HG03378 (cell line): ENCODE data around the gene FGF11.

Experiments used
- ATAC-seq: cut with Tn5 transposase; IDR thresholded peaks from one replicate; pipeline ENCODE4 v1.9.1; 2021; ENCODE audit warnings: mild to moderate bottlenecking, moderate library complexity; ENCODE audit not compliant: unreplicated experiment

FGF11 gene

DNA sequence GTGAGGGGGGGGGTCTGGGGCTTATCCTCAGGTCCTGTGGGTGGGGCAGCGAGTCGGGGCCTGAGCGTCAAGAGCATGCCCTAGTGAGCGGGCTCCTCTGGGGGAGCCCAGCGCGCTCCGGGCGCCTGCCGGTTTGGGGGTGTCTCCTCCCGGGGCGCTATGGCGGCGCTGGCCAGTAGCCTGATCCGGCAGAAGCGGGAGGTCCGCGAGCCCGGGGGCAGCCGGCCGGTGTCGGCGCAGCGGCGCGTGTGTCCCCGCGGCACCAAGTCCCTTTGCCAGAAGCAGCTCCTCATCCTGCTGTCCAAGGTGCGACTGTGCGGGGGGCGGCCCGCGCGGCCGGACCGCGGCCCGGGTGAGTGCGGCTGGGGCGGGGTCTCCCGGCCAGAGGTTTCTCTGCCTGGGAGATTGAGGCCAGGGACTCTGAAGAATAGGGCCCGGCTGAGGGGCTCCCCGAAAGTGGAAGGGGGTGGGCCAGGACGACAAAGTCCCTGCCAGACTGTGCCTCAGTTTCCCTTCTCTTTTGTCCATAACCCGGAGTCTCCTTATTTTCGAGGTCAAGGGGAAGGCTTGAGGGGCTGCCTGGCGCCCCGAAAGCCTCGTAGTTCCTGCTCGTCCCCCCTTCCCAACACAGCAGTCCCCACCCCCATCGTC lies at the start of gene FGF11:
Gene FGF11 (plus strand): TSS at position 51 of the 651 bp plus-strand sequence. CDS start 109 bp downstream, at position 160.
- ATAC-seq: no peak

DNA sequence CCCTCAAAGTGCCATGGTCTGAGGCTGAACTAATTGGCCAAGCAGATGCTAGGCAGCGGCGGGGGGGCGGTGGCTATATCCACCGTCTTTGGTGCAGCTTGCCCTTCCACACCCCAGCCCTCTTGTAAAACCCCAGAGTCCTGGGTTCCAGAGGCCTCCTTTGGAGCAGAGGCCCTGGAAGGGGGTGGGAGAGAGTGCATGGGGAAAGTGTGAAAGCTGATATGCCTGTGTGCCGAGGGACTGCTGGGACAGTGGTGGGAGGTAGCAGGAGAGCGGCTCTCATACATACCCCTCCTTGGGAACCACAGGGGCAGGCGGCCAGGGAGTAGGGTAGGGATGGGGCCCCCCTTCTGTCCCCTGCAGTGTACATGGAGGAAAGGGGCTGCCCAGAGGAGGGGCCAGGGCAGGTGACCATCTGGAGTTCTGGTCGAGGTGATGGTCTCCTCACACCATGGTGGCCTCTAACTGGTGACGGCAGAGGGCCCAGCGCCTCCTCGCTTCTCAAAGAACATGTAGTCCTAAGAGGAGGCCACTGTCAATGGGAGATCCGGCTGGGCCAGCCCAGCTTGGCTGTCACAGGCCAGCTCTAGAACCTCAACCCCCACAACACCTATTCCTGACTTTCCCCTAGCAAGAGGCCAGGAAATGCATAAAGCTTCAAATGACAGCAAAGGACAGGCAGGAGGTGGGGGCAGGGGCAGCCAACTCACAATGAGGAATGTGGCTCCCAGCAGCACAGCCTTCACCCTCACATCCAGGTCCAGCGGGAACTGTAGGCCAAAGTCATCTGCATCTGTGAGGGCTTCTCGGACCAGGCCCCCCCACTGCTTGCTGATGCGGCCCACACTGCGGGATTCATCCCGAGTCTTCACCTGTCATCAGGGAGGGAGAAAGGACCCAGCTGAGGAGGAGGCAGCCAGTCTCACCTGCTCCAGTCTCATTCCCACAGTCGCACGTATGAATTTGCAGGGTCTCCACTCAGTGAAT lies 49.1 kb upstream of the FGF11 start:
- no peak for ATAC-seq

- no peak for ATAC-seq
Observed at GRCh38 chr17:7391307-7391706, 48.0 kb upstream of the FGF11 start.

- no peak for ATAC-seq
Observed at GRCh38 chr17:7392696-7393612, 46.4 kb upstream of the FGF11 start.

DNA sequence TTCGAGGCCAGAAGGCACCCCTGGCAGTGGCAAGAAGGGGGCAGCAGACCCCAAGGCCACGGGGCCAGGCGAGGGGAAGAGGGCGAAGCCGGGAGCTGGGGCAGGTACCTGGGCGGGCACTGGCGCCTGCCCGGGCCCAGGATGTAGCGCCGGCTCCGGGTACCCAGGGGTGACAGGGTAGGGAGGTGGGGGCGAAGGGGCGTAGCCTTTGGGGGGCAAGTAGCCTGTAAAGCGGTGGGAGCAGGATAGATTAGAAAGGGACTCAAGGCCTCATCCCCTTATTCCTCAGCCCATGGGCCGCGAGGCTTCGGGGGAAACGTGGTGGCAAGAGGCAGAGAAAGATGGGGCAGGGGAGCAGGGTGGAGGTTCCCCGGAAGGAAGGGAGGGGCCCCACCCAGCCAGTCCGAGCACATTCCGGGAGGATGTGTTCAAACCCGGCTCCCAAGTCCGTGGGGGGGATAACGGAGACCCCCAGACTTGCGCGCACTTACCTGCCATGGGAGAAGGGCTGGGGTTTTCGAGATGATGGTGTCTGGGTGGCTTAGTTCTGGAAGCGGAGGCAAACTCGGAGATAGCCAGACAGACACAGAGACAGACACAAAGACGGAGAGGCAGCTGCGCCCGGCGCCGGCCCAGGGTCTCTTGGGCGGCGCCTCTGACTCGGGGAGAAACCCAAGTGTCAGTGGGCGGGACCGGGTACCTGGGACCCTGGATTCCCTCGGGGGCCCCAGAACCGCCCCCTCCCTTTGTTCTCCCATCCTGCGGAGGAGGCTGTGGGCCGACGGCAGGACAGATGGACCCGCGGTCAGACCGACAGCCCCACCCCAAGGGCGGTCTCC lies 45.5 kb upstream of the FGF11 start:
- ATAC-seq: peak; percentile 21

DNA sequence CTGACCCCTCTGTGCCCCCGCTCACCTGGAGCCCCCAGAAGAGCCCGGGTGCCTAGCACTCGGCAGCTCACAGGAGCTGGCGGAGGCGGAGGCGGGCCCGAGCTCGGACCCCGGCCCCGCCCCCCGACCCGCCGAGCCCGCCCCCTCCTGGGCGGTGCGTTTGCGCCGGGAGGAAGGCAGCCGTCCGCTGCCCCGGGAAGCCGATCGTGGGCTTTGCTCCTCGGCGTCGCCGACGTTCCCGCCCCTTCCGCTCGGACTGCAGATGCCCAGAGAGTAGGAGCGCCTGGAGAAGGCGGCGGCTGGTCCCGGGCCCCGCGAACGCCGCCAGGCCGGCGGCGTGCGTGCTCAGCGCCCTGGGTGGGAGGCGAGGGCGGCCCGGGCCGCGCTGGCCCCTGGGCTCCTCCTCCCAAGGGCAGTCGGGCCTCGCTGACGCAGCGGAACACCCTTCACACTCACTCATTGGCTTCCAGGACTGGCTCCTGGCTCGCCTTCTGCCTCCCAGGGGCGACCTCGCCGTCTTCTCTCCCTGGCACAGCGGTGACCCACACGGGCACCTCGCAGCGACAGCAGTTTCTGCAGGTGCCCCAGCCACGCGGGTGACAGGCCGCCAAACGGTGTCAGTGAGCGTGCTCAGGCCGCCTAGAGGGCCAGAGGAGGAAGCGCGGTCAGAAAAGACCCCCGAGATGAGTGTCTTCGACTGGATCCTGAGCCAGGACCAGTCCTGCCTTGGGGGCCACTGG lies 44.7 kb upstream of the FGF11 start, which contains the start of gene PLSCR3:
Gene PLSCR3 (minus strand): TSS at position 74 of the 740 bp plus-strand sequence. CDS start 415 bp downstream, outside the sequence.
- ATAC-seq: peak; percentile 52

DNA sequence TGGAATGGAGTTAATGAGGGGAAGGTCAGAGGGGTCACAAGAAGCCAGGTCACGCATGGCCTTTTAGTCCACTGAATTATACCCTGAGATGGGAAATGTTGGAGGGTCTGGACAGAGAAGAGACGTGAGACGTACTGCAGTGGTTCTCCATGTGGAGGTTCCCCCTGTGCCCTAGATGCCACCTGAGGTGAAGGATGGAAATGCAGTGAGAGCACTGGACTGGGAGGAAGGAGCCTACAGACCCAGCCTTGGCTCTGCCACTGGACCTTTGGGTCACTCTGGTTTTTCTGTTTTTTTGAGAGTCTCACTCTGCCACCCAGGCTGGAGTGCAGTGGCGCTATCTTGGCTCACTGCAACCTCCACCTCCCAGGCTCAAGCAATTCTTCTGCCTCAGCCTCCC lies 43.2 kb upstream of the FGF11 start:
- ATAC-seq: no peak

GRCh38 chr17:7398612-7399011 lies 40.7 kb upstream of the FGF11 start:
- ATAC-seq: no peak

DNA sequence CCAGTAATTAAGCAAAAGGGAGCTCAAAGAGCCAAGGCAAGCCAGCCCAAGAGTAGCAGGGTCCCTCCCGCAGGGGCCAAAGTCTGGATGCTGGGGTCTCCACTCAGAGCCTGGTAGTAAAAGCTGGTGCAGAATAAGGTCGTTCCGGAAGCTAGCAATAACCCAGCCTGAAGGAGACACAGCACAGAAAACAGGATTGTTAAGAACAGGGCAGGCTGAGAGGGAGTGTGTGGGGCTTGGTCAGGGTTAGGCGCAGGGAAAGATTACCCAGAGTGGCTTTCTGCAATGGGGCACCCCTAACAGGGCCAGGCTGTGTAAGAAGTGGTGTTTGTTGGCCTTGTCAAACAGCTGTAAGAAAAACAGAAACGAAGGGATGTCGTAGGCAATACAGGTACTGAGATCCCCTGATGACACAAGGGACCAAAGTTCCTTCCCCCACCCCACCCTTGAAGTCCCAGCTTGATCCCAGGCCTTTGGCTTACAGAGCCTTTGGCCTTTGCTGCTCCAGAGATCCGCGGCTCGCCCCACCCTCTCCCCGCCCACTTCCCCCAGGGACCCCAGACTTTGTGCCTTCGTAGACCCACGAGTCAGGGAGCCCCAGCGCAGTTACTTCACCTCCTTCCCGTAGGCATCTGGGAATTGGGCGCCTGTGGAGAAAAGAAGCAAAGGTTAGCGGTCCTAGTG lies 36.1 kb upstream of the FGF11 start:
- no peak for ATAC-seq

DNA sequence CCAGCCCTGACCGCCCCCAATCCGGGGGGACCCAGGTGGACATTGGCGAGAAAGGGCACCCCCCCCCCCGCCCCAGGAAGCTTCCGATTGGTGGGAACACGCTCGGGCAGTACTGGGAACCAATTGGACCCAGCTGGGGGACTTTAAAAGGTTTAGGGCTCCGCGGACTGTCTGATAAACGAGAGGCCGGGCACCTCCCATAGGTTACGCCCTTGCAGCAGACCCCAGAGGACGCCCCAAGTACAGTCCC lies 35.7 kb upstream of the FGF11 start:
- no peak for ATAC-seq

GRCh38 chr17:7403977-7404736 lies 35.2 kb upstream of the FGF11 start, which contains the start of gene TMEM256:
Gene TMEM256, minus strand, starts transcription at chr17:7404097. Its CDS starts 13 bp downstream, at chr17:7404084.
- peak; percentile 77 for ATAC-seq

- no peak for ATAC-seq
Observed at GRCh38 chr17:7404737-7405349, 34.5 kb upstream of the FGF11 start.

DNA sequence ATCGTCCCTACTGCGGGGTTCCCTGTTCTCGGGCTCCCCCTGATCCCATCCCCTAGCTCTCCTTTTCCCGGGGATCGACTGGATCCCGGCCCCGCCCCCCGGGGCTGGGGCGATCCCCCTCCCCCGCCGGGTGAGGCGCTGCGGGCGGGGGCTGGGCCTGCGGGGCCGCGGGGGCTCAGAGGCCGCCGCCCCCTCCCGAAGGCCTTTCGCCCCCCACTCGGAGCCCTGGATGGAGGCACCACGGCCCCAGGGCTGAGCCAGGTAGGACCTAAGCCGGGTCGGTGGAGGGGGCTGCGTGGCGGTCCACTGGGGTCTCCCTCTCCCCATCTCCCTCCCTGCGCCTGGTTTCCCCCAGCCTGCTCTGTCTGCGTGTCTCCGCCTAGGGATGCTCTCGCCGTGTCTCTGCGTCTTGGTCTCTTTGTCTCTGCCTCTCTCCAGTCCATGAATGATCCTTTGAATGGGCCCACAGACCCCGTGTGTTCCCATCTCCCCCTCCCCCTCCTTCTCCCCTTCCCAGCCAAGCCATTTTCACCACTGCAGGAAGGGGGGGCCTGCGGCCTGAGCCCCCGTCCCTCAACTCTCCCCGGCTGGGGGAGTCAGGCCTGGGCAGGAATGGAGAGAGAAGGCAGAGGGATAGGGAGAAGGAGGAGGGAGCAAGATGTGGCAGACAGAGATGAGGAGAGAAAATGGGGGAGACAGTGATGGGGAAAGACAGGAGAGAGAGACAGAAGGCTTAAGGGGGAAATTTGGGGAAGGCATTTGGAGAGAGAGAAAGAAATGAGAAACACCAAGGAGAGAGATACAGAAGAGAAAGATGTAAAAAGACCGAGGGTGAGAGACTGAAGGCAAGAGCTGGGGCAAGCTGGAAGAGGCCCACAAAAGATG lies 33.7 kb upstream of the FGF11 start:
- no peak for ATAC-seq

DNA sequence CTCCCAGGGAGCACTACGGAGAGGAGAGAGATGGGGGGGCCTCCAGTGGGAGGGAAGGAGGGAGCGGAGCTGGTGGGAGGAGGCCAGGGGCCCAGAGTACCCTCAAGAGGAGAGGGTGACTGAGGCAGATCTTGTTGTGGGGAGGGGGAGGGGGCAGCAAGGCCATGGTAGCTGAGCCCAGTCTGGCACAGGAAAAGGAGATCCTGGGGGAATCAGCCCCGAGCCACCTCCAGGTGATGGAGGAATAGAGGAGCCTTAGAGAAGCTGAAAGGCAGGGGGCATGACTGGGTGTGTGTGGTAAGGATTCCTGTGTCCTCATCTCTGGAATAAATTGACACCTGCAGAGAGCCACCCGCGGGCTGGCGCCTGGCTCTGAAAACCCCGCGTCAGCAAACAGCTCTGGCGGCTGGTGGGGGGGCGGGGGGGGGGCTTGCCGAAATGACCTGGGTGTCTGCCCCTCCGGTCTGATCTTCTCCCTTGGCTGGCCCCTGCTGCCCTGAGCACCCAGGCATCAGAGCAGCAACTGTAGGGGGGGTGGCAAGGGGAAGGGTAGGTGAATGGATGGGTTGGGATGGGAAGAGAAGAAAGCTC lies 33.0 kb upstream of the FGF11 start:
- no peak for ATAC-seq

DNA sequence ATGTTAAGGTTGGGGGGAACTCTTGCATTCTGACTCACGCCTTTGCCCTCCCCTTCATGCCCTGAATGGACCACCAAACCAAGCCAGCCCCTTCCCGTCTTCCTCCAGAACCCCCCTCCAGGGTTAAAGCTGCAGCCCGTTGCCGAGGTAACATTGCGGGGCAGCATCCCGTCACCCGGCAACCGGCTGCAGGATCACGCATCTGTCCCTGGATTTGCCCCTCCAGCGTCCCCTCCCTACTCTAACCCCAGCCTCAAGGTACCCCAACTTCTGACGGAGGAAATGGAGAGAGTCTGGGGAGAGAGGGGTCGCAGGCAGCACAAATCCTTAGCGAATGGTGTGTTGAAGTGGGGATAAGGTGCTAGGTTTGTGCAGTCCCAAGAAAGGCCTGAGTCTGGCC lies 32.2 kb upstream of the FGF11 start:
- no peak for ATAC-seq

DNA sequence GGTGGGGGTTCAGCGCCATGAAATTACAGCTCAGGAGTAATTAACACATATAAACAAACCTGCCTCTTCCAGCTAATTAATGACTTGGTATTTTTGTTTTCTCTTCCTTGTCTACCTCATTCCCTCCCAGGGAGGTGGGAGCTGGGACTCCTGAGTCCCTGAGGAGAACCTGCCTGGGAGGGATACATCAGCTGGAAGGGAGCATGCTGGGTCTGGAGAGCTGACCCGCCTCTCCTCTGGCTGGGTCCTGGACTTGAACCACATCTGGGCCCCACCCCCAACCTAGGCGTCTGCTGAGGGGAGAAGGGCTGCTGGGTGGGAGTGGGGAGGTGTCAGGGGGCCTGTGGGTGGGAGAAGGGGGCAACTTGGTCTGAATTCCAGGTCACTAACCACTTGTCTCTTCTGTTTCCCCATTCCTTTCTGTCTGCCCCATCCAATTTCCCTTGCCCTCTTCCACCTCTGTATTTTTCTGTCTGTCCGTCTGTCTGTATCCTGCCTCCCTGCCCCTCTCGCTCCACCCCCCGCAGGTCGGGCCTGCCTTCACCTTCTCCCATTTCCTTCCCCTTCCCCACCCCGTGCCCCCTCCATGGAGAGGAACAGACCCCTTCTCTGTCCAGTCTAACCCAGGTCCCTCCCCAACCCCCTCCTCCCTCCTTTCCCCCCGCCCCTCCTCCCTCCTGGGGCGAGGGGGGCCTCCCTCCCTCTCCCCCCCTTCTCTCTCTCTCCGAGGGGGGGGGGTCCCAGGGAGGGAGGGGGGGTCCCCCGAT lies 31.6 kb upstream of the FGF11 start, which contains the start of gene NLGN2:
Gene NLGN2 (plus strand): TSS at position 361 of the 767 bp plus-strand sequence. CDS start 411 bp downstream, outside the sequence.
- no peak for ATAC-seq
